NOMO-1 (cell line): ENCODE data around the gene ALK.

Experiments
- DNase-seq, 2 experiments: peaks; one replicate each; lab custom pipeline; 2025; ENCODE audit not compliant: unreplicated experiment in 2 of 2; lab: John Stamatoyannopoulos, UW

ALK gene

GRCh38 chr2:29305762-29306161 lies 615.6 kb downstream of the ALK start:
- no peak for DNase-seq

- no peak for DNase-seq
Observed at GRCh38 chr2:29304399-29305060, 616.9 kb downstream of the ALK start.

GRCh38 chr2:29296585-29296984 lies 624.8 kb downstream of the ALK start:
- DNase-seq, result no peak

GRCh38 chr2:29295845-29296244 lies 625.5 kb downstream of the ALK start:
- no peak for DNase-seq

- DNase-seq, result no peak
Observed at GRCh38 chr2:29293830-29294438, 627.5 kb downstream of the ALK start.

- no peak for DNase-seq
Observed at GRCh38 chr2:29290293-29291047, 630.9 kb downstream of the ALK start.

GRCh38 chr2:29284671-29285070 lies 636.7 kb downstream of the ALK start:
- no peak for DNase-seq

GRCh38 chr2:29281916-29282247 lies 639.5 kb downstream of the ALK start:
- no peak for DNase-seq

- DNase-seq, result no peak
Observed at GRCh38 chr2:29281086-29281915, 640.1 kb downstream of the ALK start.

GRCh38 chr2:29278966-29279365 lies 642.4 kb downstream of the ALK start:
- DNase-seq, result no peak

- no peak for DNase-seq
Observed at GRCh38 chr2:29276151-29276550, 645.2 kb downstream of the ALK start.

- DNase-seq, result no peak
Observed at GRCh38 chr2:29275186-29275585, 646.2 kb downstream of the ALK start.

GRCh38 chr2:29273685-29274611 lies 647.4 kb downstream of the ALK start:
- no peak for DNase-seq

- DNase-seq, result no peak
Observed at GRCh38 chr2:29273004-29273684, 648.2 kb downstream of the ALK start.

GRCh38 chr2:29272311-29272710 lies 649.1 kb downstream of the ALK start:
- no peak for DNase-seq

GRCh38 chr2:29270701-29271121 lies 650.7 kb downstream of the ALK start:
- no peak for DNase-seq

- no peak for DNase-seq
Observed at GRCh38 chr2:29269765-29270109, 651.6 kb downstream of the ALK start.

- DNase-seq, result no peak
Observed at GRCh38 chr2:29269095-29269764, 652.2 kb downstream of the ALK start.

- DNase-seq, result no peak
Observed at GRCh38 chr2:29267720-29268119, 653.7 kb downstream of the ALK start.
